ENCODE data around the gene COL10A1.

Gene COL10A1

GRCh38 chr6:116078945-116079344 is 47.0 kb downstream of the COL10A1 start:
- no peak for DNase-seq

GRCh38 chr6:116078522-116078921 is 47.4 kb downstream of the COL10A1 start:
- no peak for DNase-seq

GRCh38 chr6:116074732-116075390 is 51.1 kb downstream of the COL10A1 start:
- no peak for DNase-seq

GRCh38 chr6:116073765-116074440 is 52.0 kb downstream of the COL10A1 start:
- no peak for DNase-seq

GRCh38 chr6:116072368-116072767 is 53.6 kb downstream of the COL10A1 start:
- no peak for DNase-seq

- DNase-seq = no peak
Observed at GRCh38 chr6:116070616-116071389, 55.1 kb downstream of the COL10A1 start.

- no peak for DNase-seq
Observed at GRCh38 chr6:116070101-116070500, 55.8 kb downstream of the COL10A1 start.
